ENCODE results near the gene FGL2. TPM values are rescaled to one million over a fixed set of nuclear protein-coding genes. Genes with fewer than 3 reads are reported as not detected.
"Not testable (repeated sequence)": the region's sequence is repeated elsewhere in the genome, so short reads cannot be mapped to it uniquely, and the experiment has no call there.

FGL2 gene, protein sequence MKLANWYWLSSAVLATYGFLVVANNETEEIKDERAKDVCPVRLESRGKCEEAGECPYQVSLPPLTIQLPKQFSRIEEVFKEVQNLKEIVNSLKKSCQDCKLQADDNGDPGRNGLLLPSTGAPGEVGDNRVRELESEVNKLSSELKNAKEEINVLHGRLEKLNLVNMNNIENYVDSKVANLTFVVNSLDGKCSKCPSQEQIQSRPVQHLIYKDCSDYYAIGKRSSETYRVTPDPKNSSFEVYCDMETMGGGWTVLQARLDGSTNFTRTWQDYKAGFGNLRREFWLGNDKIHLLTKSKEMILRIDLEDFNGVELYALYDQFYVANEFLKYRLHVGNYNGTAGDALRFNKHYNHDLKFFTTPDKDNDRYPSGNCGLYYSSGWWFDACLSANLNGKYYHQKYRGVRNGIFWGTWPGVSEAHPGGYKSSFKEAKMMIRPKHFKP
- total RNA-seq (2014; rRNA removed; shearing (Covaris generic)), result 1.3 and 1.5 TPM in 2 replicates

DNA sequence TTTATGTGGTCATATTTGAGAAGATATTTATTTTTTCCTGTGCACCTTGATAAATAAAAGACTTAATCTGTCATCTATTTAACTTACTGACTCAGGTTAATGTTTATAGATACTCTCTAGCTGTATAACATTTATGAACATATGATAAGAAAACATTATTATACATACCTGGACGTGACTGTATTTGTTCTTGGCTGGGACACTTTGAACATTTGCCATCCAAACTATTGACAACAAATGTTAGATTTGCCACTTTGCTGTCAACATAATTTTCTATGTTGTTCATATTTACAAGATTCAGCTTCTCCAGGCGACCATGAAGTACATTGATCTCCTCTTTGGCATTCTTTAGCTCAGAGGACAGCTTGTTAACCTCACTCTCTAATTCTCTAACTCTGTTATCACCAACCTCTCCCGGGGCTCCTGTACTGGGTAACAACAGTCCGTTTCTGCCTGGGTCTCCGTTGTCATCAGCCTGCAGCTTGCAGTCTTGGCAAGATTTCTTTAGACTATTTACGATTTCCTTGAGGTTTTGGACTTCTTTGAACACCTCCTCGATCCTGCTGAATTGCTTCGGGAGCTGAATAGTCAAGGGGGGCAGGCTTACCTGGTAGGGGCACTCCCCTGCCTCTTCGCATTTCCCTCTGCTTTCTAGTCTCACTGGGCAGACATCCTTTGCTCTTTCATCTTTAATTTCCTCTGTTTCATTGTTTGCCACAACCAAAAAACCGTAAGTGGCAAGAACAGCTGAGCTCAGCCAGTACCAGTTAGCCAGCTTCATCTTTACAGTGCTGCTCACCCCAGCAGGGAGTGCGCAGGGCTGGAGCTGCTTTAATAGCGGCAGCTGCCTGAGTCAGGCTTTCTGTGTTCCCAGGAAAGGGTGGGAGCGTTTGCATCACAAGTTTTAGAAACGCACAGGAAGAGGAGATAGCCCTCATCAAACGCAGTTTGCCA is at the start of gene FGL2:
FGL2 (minus strand) TSS at position 807 of the 954 bp plus-strand sequence; CDS start at position 781, 26 bp downstream.
- Histone ChIP-seq H3K9me3 (replicated peaks) (no peaks in the 10 kb centered on the region), H3K36me3 (no peaks in the 10 kb centered on the region), H3K27ac (peak within 1 kb of the TSS; percentile 75), H3K4me3 (peak within 1 kb of the TSS; percentile 58), H3K4me1 (peaks cover 13% of the 10 kb centered on the region), H3K27me3 (no peaks in the 10 kb centered on the region)
- DNase-seq, result peak; percentile 90 to 93

DNA sequence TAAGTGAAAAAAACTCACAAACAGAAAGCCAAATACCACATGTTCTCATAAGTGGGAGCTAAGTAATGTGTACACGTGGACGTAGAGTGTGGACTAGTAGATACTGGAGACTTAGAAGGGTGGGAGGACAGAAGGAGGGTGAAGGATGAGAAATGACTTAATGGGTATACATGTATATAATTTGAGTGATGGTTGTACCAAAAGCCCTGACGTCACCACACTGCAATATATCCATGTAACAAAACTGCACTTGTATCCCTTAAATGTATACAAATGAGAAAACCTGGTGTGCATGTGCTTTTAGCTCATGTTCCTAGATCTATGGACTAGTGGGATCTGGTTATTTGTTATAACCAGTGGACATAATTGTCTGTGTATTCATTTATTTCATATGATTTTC is 48.5 kb upstream of the FGL2 start:
- Histone ChIP-seq H3K4me3 (no peak overlapping the region), H3K27ac (no peak overlapping the region), H3K27me3 (no peaks in the 10 kb centered on the region), H3K9me3 (replicated peaks) (no peaks in the 10 kb centered on the region), H3K36me3 (no peaks in the 10 kb centered on the region), H3K4me1 (no peaks in the 10 kb centered on the region)
- DNase-seq, result no peak

DNA sequence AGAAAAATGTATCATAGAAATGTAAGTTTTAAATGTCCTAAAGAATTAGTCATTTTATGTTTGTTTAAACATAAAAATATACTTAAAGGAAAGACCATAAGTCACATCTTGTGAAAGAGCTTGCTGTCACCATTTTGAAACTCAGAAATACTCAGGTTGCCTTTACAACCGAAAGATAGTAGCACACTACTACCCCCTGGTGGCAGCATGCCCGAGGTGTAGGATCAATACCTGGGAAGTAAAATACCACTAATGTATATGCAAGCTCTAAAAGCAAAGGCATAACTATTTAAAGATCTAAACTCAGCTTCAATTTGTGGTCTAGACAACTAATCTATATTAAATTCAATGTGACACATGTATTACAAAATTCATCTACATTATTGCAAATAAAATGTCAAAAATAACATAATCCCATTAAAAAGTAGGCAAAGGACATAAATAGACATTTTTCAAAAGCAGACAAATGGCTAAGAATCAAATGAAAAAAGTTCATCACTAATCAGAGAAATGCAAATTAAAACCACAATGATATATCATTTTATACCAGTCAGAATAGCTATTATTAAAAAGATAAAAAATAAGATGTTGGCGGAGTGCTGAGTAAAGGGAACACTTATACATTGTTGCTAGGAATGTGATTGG is 47.7 kb upstream of the FGL2 start:
- Histone ChIP-seq H3K36me3 (no peaks in the 10 kb centered on the region), H3K27me3 (no peaks in the 10 kb centered on the region), H3K27ac (no peak overlapping the region), H3K4me3 (no peak overlapping the region), H3K9me3 (replicated peaks) (no peaks in the 10 kb centered on the region), H3K4me1 (no peaks in the 10 kb centered on the region)
- peak; percentile 82 to 90 for DNase-seq

DNA sequence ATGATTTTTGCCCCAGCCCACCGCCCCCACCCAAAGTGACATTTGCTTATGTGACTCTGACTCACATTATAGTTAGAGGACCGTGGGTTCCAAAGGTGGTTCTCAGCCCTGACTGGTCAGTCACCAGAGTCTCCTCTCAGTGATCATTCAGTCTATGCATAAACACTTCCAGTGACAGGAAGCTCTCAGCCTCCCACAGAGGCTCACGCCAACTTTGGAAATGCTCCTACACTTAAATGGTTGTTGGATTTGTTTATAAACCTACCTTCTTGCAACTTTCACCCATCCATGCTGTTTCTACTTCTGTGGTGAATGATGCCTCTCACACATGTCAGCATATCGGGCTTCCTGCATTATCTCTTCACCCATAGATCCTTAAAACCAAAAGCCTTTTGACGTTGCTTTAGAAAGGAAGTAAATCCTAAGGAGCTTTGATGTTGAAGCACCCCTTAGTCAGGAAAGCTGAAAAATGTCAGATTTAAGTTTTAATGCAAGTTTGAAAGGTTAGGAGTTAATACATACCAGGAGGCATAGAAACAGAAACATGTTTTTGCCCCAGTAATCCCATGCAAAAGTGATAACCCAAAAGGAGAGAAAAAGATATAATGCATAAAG is 46.5 kb upstream of the FGL2 start:
- H3K4me1 ChIP-seq, result no peaks in the 10 kb centered on the region
- no peak overlapping the region for H3K4me3 ChIP-seq
- no peaks in the 10 kb centered on the region for H3K27me3 ChIP-seq
- no peaks in the 10 kb centered on the region for H3K36me3 ChIP-seq
- no peaks in the 10 kb centered on the region for H3K9me3 ChIP-seq (replicated peaks)
- DNase-seq, result no peak
- H3K27ac ChIP-seq, result no peak overlapping the region

DNA sequence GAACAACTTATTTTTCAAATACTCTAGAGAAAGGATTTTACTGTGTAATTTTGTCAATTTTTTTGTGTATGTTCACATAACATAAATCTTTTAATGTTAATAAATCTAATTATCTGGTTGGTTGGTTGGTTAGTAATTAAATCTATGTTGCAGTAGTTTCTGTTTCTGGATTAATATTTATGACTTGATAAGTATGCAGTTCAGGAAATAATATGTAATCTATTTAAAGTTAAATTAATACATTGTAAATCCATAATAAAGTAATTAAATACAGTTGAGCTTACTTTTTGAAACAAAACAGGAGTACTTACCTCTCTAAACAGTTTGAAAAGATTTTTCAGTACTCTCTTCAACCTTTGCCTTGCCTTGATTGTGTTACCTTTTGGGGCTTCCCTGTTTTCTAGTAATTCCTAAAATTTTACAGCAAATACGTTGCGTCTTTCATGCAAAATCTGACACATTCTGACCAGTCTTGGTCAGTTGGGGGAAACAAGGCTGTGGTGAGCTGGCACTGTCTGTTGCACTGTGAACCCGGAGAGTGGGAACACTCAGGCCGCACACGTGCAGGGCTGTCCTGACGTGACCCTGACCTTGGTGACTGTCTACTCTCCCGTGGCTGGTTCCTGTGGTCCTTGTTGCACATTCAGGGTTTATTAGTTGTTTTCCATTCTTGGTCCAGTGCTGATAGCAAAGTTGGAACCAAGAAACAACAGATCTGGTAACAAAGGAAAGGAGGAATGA is 45.6 kb upstream of the FGL2 start:
- H3K36me3 ChIP-seq, result no peaks in the 10 kb centered on the region
- no peaks in the 10 kb centered on the region for H3K9me3 ChIP-seq (replicated peaks)
- no peaks in the 10 kb centered on the region for H3K4me1 ChIP-seq
- no peak overlapping the region for H3K4me3 ChIP-seq
- no peak overlapping the region for H3K27ac ChIP-seq
- H3K27me3 ChIP-seq, result no peaks in the 10 kb centered on the region
- no peak for DNase-seq

DNA sequence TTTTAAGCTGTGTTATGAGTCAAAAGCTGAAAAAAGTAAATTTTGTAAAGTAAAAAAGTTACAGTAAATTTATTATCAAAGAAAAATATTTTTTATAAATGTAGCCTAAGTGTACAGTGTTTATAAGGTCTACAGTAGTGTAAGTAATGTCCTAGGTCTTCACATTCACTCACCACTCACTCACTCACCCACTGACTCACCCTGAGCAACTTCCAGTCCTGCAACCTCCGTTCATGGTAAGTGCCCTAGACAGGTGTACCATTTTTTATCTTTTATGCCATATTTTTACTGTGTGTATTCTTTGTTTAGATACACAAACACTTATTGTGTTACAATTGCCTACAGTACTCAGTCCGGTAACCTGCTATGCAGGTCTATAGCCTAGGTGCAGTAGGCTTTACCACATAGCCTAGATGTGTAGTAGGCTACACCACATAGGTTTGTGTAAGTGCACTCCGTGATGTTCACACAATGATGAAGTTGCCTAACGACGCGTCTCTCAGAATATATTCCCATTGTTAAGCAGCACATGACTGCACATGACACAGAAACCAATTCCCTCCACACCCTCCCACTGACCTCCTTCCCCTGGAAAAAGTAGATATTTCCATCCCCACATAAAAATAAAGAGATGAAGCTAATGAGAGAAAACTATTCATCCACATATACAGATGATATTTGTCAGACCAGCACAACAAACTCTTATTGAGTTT is 44.8 kb upstream of the FGL2 start:
- H3K27me3 ChIP-seq, result no peaks in the 10 kb centered on the region
- no peak overlapping the region for H3K4me3 ChIP-seq
- H3K36me3 ChIP-seq, result no peaks in the 10 kb centered on the region
- no peaks in the 10 kb centered on the region for H3K9me3 ChIP-seq (replicated peaks)
- H3K27ac ChIP-seq, result no peak overlapping the region
- no peaks in the 10 kb centered on the region for H3K4me1 ChIP-seq
- no peak for DNase-seq

DNA sequence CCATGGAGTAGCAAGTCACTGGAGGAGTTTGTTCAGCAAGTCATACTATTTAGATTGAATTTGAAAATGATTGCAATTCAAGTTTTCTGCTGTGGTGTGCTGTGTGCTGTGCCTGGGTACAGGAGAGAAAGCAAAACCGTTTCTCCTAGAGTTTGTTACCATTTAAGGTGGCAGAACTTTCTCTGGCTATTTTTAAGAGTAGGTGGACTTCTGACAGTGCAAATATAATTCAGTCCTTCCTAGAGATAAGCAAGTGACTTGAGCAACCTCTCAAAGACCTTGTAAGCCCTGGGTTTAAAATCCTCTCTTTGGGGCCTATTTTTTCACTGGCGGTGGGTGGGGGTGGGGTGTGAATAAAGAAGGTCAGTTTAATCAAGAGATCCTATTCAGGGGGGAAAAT is 42.9 kb upstream of the FGL2 start:
- Histone ChIP-seq H3K4me3 (no peak overlapping the region), H3K36me3 (no peaks in the 10 kb centered on the region), H3K27ac (no peak overlapping the region), H3K4me1 (no peaks in the 10 kb centered on the region), H3K9me3 (replicated peaks) (no peaks in the 10 kb centered on the region), H3K27me3 (no peaks in the 10 kb centered on the region)
- DNase-seq, result no peak

DNA sequence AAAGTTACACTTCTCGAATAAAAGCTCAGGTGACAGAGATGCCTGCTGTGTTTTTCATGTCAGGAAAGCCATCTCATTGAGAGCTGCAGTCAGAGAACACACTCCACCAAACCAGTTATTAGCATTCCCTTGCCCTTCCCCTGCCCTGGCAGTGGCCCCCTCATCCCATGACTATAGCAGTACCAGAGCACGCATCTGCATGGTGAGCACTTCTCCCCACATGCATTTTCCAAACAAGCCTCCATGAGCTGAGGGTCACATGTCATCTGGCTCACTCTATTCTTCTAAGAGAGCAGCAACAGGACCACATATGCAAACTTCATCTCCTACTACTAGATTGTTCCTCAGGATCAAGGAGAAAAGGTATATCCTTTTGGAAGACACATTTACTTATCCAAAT is 42.4 kb upstream of the FGL2 start:
- Histone ChIP-seq H3K4me1 (no peaks in the 10 kb centered on the region), H3K9me3 (replicated peaks) (no peaks in the 10 kb centered on the region)

DNA sequence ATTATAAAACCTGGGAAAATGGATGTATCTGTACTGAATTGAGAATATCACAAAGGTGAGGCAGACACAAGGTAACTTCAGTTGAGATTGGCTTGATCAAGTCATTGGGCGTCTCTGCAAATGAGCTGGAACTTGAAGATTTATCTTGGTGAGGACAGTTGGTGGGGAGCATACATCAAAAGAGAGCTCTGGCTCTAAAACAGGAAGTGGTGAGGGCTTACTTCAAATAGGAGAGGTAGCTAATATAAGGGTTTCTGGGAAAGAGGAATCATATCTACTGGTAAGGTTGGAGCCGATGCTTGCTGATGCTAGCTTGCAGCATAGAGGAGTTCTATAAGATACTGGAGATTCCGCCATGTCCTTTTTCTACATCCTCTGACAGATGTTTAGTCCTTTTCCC is 39.9 kb upstream of the FGL2 start:
- Histone ChIP-seq H3K4me1 (no peaks in the 10 kb centered on the region), H3K36me3 (no peaks in the 10 kb centered on the region), H3K27ac (no peak overlapping the region), H3K9me3 (replicated peaks) (no peaks in the 10 kb centered on the region), H3K4me3 (no peak overlapping the region), H3K27me3 (no peaks in the 10 kb centered on the region)
- DNase-seq, result no peak

More for the DNA sequence above, 42.4 kb upstream of the FGL2 start:
- no peak for DNase-seq
- Histone ChIP-seq H3K27me3 (no peaks in the 10 kb centered on the region), H3K4me3 (no peak overlapping the region), H3K36me3 (no peaks in the 10 kb centered on the region), H3K27ac (no peak overlapping the region)

DNA sequence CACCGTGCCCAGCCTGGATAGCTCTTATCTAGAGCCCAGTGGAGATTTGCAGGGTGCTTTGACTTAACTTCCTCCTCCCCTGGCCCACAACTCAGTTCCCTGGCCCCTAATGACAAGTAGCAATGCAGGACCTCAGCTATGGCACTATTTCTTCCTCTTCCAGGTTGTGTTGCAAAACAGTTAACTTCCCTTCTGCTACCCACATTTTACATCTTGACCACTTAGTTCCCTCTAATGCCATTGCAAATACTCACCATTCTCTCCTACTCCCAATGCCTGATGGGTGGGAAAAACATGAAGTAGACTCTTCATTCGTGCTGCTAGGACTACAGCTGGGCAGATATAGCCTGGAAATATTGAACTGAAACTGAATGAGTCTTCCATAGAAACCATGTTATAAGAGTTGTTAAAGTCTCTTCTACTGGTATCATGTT is 39.1 kb upstream of the FGL2 start:
- H3K9me3 ChIP-seq (replicated peaks), result no peaks in the 10 kb centered on the region
- no peaks in the 10 kb centered on the region for H3K36me3 ChIP-seq
- DNase-seq, result no peak
- H3K4me3 ChIP-seq, result no peak overlapping the region
- no peaks in the 10 kb centered on the region for H3K4me1 ChIP-seq
- no peak overlapping the region for H3K27ac ChIP-seq
- H3K27me3 ChIP-seq, result no peaks in the 10 kb centered on the region

DNA sequence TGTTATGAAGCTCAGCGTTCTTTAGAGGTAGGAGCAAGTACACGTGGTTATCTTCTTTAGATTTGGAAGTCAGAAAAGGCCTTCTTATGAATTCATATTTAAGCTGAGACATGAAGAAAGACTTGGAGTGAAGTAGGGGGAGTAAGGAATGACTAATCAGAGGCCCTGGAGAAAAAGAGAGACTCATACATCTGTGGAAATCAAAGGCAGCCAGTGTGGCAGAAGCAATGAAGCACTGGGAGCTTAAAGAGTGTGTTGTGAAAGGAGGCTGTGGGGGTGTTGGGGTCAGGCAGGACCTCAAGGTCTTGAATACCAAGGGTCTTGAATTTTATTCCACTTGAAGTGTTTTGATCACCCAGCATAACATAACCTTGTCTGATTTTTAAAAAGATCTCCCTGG is 35.7 kb upstream of the FGL2 start:
- Histone ChIP-seq H3K9me3 (replicated peaks) (0 out of 2 replicates have a peak, but pooled peaks cover 7% of the 10 kb centered on the region), H3K27me3 (no peaks in the 10 kb centered on the region), H3K27ac (no peak overlapping the region), H3K4me1 (no peaks in the 10 kb centered on the region), H3K36me3 (no peaks in the 10 kb centered on the region), H3K4me3 (no peak overlapping the region)
- no peak for DNase-seq

DNA sequence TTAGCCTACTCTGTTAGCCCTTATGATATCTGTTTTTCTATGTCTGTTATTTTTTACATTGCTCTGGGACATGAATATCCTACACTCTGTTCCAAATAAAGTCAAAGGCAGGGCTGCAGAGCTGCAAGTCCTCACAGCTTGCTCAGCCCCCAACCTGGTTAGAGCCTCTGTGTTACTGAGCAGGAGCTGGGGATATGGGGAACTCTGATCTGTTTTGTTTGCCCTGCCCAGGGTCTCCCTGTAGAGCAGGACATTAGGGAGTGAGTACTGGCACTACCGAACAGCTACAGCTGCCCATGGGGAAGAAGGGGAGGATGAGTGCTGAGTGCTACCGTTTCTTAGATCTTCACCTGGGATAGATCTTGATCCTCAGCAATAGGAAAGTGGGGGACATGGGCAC is 32.8 kb upstream of the FGL2 start:
- Histone ChIP-seq H3K36me3 (no peaks in the 10 kb centered on the region), H3K27me3 (no peaks in the 10 kb centered on the region), H3K27ac (no peak overlapping the region), H3K4me1 (no peaks in the 10 kb centered on the region), H3K4me3 (no peak overlapping the region), H3K9me3 (replicated peaks) (0 out of 2 replicates have a peak, but pooled peaks cover 7% of the 10 kb centered on the region)
- no peak for DNase-seq

DNA sequence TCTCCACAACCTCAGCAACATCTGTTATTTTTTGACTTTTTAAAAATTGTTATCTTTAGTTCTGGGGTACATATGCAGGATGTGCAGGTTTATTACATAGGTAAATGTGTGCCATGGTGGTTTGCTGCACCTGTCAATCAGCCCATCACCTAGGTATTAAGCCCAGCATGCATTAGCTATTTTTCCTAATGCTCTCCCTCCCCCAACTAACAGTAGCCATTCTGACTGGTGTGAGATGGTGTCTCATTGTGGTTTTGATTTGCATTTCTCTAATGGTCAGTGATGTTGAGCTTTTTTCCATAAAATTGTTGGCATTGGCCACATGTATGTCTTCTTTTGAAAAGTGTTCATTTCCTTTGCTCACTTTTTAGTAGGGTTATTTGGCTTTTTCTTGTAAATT is 29.2 kb upstream of the FGL2 start:
- not testable (repeated sequence) for H3K9me3 ChIP-seq (replicated peaks); H3K36me3 ChIP-seq; H3K27ac ChIP-seq; DNase-seq; H3K27me3 ChIP-seq; H3K4me1 ChIP-seq; H3K4me3 ChIP-seq
